ENCODE measurements around the gene CAMKMT. TPM values are rescaled to one million over a fixed set of nuclear protein-coding genes. Genes with fewer than 3 reads are reported as not detected.

Gene CAMKMT
- total RNA-seq, 1 experiment from 2014 or later, result 17.4 TPM

- H4K8ac ChIP-seq (replicated peaks; ENCODE audit: insufficient read length, low read depth, low read length), result no peak overlapping the region
- Mint-ChIP-seq H3K36me3 (ENCODE audit: insufficient read depth in 1 of 3, low read depth in 3 of 3) (no peaks in the 10 kb centered on the region; a peak in 2 of 7 replicates), H3K27ac (no peak overlapping the region), H3K27me3 (ENCODE audit: low read depth) (no peaks in the 10 kb centered on the region), H3K4me3 (no peak overlapping the region), H3K9me3 (0 out of 5 replicates have a peak, but pooled peaks cover 0 to 2% of the 10 kb centered on the region in 2 experiments), H3K4me1 (no peaks in the 10 kb centered on the region)
- TF ChIP-seq CTCF (conservative IDR thresholded peaks at IDR 0.05), result no peak
- H3K4me2 ChIP-seq (ENCODE audit: insufficient read depth, insufficient read length, low read length), result no peak overlapping the region
- no peaks in the 10 kb centered on the region for H3K79me2 ChIP-seq (ENCODE audit: insufficient read depth, low read length)
- no peak overlapping the region for H2BK12ac ChIP-seq (ENCODE audit: insufficient read length, low read depth, low read length)
- no peak overlapping the region for H3T11ph ChIP-seq (ENCODE audit: low read length)
- no peak overlapping the region for H3K14ac ChIP-seq (ENCODE audit: insufficient read depth, low read length)
- no peak overlapping the region for H2BK15ac ChIP-seq (ENCODE audit: low read depth, low read length)
- no peak overlapping the region for H3K9ac ChIP-seq (ENCODE audit: extremely low read depth, insufficient read length, low read length)
- H3K23ac ChIP-seq (ENCODE audit: insufficient read length, low read depth, low read length), result no peak overlapping the region
- no peak overlapping the region for H2AK5ac ChIP-seq (ENCODE audit: insufficient read length, low read length)
- no peak overlapping the region for H2BK120ac ChIP-seq (ENCODE audit: low read depth, low read length, poor library complexity, severe bottlenecking)
- no peaks in the 10 kb centered on the region for H3K79me1 ChIP-seq (ENCODE audit: insufficient read depth, low read depth, low read length, poor library complexity, severe bottlenecking)
- no peaks in the 10 kb centered on the region for H3K4me1 ChIP-seq (ENCODE audit: insufficient read depth, low read length)
- H2AFZ ChIP-seq (ENCODE audit: low read length), result no peak overlapping the region
- H3K27ac ChIP-seq (ENCODE audit: insufficient read length, low read depth, low read length), result no peak overlapping the region
- H2BK20ac ChIP-seq (ENCODE audit: low read depth, low read length, poor library complexity, severe bottlenecking), result no peak overlapping the region
- no peaks in the 10 kb centered on the region for H3K27me3 ChIP-seq (ENCODE audit: insufficient read depth, low read length)
- H3K4ac ChIP-seq (ENCODE audit: low read depth, low read length), result no peak overlapping the region
- no peaks in the 10 kb centered on the region for H3K9me3 ChIP-seq (ENCODE audit: control insufficient read depth, low read depth, low read length)
- H4K5ac ChIP-seq (ENCODE audit: insufficient read length, low read depth, low read length), result no peak overlapping the region
- H3K56ac ChIP-seq (ENCODE audit: insufficient read length, low read depth, low read length), result no peak overlapping the region
- no CpG with 5 or more reads among the region's 1 CpG for WGBS (ENCODE audit: extremely low coverage, insufficient read length, low lambda C conversion rate)
- H3K23me2 ChIP-seq (ENCODE audit: insufficient read length, low read depth, low read length, poor library complexity, severe bottlenecking), result no peaks in the 10 kb centered on the region
- DNase-seq, result no peak
- H4K20me1 ChIP-seq (ENCODE audit: control insufficient read depth, insufficient read depth, insufficient read length), result no peaks in the 10 kb centered on the region
- no peak overlapping the region for H3K18ac ChIP-seq (ENCODE audit: insufficient read length, low read depth, low read length)
- H4K91ac ChIP-seq (ENCODE audit: insufficient read length, low read depth, low read length), result no peak overlapping the region
- H2BK5ac ChIP-seq (ENCODE audit: insufficient read length, low read length), result no peak overlapping the region
Measured at GRCh38 chr2:44605511-44605910, 243.8 kb downstream of the CAMKMT start.

Data from H9 (cell line).